ENCODE results near the gene SRMS. TPM values are rescaled to one million over a fixed set of nuclear protein-coding genes. Genes with fewer than 3 reads are reported as not detected.

Gene SRMS
- total RNA-seq, 1 donor from 2014 or later = not detected

DNA sequence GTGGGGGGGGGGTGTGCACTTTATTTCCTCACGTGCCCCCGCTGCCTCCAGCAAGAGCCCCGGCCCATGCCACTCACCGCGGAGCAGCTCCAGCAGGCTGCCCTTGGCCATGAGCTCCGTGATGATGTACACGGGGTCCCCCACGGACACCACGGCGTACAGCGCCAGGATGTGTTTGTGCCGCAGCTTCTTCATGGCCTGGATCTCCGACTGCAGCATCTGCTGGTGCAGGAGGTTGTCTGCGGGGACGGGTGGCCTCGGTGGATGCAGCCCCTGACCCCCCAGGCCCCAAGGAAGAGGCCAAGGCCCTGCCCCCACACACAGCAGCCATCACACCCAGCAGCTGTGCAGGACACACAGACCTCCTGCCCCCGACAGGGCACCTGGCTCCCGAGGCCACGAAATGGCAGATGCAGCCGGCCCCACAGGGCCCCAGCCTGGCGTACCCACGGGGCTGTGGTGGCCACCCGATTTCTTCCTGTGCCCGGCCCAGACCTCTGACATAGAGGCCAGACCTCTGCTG lies 15.0 kb downstream of the SRMS start:
- ATAC-seq = no peak
- Histone ChIP-seq H3K27ac (no peak overlapping the region), H3K4me3 (no peak overlapping the region), H3K9me3 (no peaks in the 10 kb centered on the region), H3K36me3 (no peaks in the 10 kb centered on the region), H3K4me1 (peaks cover 7% of the 10 kb centered on the region), H3K27me3 (no peaks in the 10 kb centered on the region)
- intact Hi-C loops (cut with DNase I) = no loop called here
- no peak for DNase-seq
- TF ChIP-seq, protein P1, sequence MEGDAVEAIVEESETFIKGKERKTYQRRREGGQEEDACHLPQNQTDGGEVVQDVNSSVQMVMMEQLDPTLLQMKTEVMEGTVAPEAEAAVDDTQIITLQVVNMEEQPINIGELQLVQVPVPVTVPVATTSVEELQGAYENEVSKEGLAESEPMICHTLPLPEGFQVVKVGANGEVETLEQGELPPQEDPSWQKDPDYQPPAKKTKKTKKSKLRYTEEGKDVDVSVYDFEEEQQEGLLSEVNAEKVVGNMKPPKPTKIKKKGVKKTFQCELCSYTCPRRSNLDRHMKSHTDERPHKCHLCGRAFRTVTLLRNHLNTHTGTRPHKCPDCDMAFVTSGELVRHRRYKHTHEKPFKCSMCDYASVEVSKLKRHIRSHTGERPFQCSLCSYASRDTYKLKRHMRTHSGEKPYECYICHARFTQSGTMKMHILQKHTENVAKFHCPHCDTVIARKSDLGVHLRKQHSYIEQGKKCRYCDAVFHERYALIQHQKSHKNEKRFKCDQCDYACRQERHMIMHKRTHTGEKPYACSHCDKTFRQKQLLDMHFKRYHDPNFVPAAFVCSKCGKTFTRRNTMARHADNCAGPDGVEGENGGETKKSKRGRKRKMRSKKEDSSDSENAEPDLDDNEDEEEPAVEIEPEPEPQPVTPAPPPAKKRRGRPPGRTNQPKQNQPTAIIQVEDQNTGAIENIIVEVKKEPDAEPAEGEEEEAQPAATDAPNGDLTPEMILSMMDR (IDR thresholded peaks at IDR 0.05) = no peak

- Histone ChIP-seq H3K9me3 (no peaks in the 10 kb centered on the region), H3K4me1 (peaks cover 7% of the 10 kb centered on the region), H3K27ac (no peak overlapping the region), H3K4me3 (no peak overlapping the region), H3K27me3 (no peaks in the 10 kb centered on the region), H3K36me3 (no peaks in the 10 kb centered on the region)
- TF ChIP-seq, protein P1 (IDR thresholded peaks at IDR 0.05) = no peak
- DNase-seq (no peak), ATAC-seq (no peak)
- intact Hi-C loops (cut with DNase I) = no loop called here
These were observed 15.7 kb downstream of the SRMS start for GRCh38 chr20:63531686-63532448.

DNA sequence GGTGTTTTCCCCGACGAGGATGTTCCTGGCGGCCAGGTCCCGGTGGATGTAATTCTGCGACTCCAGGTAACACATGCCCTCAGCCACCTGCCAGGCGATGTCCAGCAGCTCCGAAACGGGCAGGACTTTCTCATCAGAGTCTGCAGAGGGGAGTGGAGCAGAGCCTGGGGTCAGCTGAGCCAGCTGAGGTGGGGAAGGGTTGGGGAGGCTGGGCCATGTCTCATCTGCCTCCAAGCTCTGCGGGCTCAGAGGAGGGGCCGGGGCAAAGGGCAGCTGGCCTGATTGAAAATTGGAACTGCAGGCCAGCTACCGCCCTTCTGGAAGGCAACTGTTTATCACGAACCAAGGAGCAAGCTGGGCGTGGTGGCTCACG lies 16.8 kb downstream of the SRMS start:
- no peaks in the 10 kb centered on the region for H3K27me3 ChIP-seq
- H3K4me3 ChIP-seq = no peak overlapping the region
- H3K27ac ChIP-seq = no peak overlapping the region
- intact Hi-C loops (cut with DNase I) = no loop called here
- TF ChIP-seq, protein P1 (IDR thresholded peaks at IDR 0.05) = no peak
- no peaks in the 10 kb centered on the region for H3K4me1 ChIP-seq
- DNase-seq (no peak), ATAC-seq (no peak)
- no peaks in the 10 kb centered on the region for H3K36me3 ChIP-seq
- H3K9me3 ChIP-seq = no peaks in the 10 kb centered on the region

DNA sequence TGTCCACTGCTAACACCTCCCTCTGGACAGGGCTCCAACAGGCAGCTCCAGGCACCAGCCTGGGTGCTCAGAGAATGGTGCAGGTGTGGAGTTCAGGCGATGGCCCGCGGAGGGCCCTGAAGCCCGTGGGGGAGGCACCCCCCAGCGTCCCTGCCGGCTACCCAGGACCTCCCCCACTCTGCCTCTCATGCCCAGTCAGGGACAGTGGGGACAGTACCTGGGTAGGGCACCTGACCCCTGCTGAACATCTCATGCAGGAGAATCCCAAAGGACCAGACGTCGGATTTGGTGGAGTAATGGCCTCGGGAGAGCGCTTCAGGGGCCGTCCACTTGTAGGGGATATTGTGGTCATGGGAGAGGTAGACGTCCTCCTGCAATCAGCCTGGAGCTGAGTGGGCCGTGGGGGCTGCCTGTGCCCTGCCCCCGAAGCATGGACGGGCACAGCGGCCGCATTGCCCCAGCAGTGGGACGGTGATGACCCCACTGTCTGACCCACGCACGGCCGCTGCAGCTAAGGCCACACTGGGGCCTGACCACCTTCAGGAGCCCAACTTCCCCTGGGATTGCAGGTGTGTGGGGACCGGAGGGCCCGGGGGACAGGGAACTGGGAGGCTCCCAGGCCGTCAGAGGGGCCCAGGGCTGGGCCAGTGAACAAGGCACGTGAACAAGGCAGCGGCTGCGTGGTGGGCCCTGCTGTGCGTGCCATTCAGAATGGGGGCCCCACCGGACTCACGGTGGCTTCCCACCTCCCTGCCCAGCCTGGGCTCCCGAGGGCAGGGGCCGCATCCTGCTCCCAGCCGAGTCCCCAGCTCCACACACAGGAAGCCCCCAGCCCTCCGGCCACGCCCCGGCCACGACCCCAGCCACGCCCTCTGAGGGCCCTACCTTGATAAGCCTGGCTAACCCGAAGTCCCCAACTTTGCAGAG lies 17.4 kb downstream of the SRMS start:
- no peak for DNase-seq

DNA sequence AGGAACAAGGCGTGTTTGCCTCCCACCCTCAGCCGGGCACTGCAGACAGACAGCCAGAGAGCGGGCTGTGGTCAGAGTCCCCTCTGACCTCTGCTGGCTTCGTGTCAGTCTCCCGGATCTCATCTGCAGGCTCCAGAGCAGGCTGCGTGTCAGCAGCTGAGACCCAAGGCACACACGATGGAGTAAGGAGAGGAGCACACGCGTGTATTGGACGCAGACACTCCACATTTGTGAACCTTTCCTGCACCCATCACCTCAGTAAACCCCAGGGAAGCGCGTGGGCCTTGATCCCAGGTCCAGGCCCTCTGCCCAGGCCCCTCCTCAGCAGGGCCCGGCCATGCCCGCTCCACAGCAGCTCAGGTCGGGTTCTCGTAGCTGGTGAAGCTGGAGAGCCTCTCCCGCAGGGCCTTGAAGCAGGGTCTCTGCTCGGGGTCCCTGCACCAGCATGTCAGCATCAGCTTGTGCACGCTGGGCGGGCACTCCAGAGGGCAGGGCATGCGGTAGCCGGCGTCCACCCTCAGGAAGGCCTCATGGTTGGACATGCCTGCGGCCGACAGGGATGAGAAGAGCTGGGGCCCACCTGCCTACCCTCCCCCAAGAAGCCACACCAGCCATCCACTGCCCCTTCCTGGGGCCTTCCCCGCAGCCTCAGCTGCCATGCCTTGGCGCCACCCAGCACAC lies 18.2 kb downstream of the SRMS start:
- H3K27ac ChIP-seq = no peak overlapping the region
- H3K4me3 ChIP-seq = no peak overlapping the region
- no peaks in the 10 kb centered on the region for H3K27me3 ChIP-seq
- no peaks in the 10 kb centered on the region for H3K36me3 ChIP-seq
- no peaks in the 10 kb centered on the region for H3K4me1 ChIP-seq
- ATAC-seq (no peak), DNase-seq (no peak)
- H3K9me3 ChIP-seq = no peaks in the 10 kb centered on the region
- intact Hi-C loops (cut with DNase I) = no loop called here
- TF ChIP-seq, protein P1 (IDR thresholded peaks at IDR 0.05) = no peak

More for the DNA sequence above, 17.4 kb downstream of the SRMS start:
- H3K9me3 ChIP-seq = no peaks in the 10 kb centered on the region
- TF ChIP-seq, protein P1 (IDR thresholded peaks at IDR 0.05) = no peak
- H3K27me3 ChIP-seq = no peaks in the 10 kb centered on the region
- no peak for ATAC-seq
- no peak overlapping the region for H3K4me3 ChIP-seq
- no peak overlapping the region for H3K27ac ChIP-seq
- no peaks in the 10 kb centered on the region for H3K4me1 ChIP-seq
- no peaks in the 10 kb centered on the region for H3K36me3 ChIP-seq
- intact Hi-C loops (cut with DNase I) = no loop called here
